Measurements from ENCODE around the gene SPHK2.
"Not testable (repeated sequence)": the region's sequence is repeated elsewhere in the genome, so short reads cannot be mapped to it uniquely, and the experiment has no call there.

SPHK2 gene

DNA sequence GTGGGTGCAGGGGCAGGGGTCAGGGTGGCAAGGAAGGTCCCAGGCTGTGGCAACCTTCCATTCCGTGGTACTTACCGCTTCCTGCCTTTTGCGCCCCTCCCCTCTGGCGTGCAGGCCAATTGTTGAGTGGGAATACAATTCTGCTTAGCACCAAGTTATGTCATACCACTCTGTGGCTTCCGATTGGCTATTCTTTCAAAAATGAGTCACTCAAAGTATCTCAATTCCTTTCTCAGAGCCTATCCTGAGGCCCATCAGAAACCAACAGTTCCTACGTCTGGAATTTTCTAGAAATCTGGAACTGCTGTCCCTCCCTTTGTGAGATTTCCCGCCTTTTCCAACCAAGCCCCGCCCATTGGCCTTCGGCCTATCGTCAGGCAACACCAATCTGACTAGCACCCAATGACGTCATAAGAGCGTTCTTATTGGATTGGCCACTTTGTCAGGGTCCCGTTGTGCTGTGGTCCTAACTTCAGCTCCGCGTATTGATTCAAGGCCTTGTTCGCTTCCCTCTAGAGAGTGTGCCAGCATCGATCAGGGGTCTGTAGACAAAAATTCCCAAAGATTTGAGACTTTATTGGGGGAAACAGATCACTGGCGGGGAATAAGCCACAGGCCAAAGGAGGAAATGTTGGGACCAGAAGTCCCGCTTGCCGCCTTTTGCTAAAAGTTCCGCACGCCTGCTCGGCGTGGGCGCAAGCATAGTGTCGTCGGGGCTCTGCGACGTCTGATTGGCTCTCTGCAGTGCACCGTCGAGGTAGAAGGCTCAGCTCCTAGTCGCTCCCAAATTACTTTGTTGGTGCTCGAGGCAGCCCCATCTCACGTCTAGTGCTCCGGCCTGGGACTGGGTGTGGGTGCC lies 41.8 kb downstream of the SPHK2 start:
- DNase-seq (ENCODE audit: low read depth in 2 of 2): peak; percentile 50 to 58

DNA sequence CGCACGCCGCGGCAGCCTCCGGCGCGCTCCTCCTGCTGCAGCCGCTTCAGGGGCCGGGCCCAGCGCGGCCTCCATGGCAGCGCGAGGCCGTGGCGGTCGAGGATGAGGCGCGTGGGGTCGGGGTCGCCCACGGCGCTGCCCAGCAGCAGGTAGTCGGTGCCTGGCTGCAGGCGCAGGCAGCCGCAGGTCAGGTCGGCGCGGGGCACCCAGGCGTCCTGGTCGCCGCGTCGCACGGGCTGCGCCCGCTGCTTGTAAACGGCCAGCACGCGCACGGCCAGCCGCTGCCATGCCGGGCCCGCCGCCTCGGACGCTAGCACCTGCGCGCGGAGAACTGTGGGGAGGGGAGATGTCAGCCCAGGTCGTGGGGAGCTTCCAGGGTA lies 42.4 kb downstream of the SPHK2 start:
- DNase-seq (ENCODE audit: low read depth in 2 of 2): no peak

DNA sequence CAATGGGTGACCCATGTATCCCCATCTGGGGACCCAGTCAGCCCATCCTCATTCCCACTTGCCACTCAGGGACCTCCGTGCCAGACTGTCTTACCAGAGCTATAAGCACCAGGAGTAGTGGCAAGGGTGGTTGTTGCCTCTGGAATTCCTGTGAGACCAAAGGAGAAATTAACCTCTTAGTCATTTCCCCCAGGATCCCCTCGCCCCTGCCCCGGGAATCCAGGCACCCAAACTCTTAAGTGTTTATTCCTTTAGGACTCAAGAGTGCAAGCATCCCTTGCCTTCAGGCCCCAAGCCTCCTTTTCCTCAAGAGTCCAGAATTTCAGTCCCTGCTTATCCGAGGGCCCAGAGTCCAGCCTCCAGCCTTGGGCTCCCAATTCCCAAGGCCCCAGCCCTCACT lies 44.4 kb downstream of the SPHK2 start:
- no peak for DNase-seq (ENCODE audit: low read depth in 2 of 2)

DNA sequence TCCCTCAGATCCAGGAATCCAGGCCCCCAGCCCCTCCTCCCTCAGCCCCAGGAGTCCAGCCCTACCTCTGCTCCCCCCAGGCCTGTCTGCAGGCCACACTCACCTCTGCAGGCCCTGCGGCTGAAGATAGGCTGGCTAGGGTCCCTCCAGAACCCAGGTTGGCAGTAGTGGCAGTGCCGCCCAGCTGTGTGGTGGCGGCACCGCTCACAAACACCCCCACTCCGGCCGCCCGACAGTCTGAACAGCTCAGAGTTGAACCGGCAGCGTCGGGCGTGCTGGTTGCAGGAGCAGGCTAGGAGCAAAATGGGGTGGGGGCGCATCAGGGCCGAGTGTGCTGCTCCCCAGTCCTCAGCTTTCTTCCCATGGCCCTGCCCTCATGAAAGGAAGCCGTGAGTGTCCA lies 45.2 kb downstream of the SPHK2 start:
- no peak for DNase-seq (ENCODE audit: low read depth in 2 of 2)

DNA sequence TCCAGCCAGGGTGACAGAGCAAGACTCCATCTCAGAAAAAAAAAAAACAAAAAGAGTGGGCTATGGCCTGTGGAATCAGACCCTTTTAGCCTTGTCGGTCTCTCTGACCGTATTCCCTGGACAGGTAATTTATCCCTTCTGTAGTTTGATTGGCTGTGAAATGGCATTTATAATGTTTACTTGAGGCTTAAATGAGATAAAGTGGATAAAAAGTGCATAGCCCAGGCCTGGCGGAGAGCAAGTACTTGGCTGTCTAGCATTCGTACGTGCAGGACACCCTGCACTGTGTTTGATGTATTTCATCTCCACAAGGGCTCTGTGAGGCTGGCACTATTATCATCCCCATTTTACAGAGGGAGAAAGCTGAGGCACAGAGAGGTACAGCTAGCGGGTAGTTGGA lies 46.5 kb downstream of the SPHK2 start:
- DNase-seq (ENCODE audit: low read depth in 2 of 2): no peak

DNA sequence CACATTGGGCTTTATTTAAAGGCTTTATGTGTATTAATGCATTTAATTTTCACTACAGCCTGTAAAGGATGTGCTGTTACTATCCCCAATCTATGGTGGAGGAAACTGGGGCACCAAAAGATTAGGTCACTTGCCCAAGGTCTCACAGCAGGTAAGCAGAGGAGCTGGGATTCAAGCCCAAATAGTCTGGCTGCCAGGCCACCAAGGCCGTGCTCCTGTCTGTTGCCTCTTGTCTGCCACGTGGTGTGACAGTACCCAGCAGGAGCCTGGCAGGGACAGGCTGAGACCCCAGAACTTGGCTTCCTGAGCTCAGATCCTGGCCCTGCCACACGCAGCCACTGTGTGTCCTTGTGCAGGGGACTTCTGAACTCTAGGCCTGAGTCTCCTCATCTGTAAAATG lies 49.0 kb downstream of the SPHK2 start:
- DNase-seq (ENCODE audit: low read depth in 2 of 2): no peak

DNA sequence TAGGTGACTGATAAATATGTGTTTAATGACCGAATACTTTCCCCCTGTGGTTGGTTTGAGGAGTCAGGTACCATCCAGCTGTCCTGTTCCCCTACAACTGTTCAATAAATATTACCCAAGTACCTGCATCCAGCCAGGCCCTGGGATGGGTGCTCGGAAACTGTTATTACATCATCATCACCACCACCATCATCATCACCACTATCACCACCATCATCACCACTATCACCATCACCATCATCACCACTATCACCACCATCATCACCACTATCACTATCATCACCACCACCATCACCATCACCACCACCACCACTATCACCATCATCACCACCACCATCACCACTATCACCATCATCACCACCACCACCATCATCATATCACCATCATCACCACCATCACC lies 49.5 kb downstream of the SPHK2 start:
- no peak for DNase-seq (ENCODE audit: low read depth in 2 of 2)

DNA sequence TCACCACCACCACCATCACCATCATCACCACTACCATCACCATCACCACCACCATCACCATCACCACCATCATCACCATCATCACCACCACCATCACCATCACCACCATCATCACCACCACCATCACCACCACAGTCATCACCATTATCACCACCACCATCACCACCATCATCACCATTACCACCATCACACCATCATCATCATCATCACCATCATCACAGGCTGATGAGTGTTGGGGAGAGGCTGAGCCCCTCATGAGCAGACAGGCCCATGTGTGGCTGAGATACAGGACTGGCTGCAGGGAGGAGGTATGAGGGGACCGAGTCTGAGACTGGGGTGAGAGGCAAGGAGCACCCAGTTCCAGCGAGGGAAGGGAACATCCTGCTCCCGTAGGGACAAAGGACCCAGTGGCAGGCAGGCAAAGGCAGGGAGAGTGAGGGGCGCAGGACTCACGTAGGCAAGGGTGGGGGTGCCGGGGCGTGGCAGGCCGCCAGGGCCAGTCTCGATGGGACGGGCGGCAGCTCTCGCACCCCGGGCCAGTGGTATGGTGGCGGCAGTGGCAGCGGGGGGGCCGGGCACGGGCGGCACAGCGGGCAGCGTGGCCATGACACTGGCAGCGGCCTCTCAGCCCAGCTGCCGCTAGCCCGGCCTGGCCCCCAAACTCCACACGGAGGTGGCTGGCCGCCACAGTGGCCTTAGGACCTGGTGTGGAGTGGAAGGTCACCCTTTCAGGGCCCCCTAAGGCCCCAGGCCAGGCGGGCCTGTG lies 50.8 kb downstream of the SPHK2 start:
- DNase-seq (ENCODE audit: low read depth in 2 of 2): no peak

DNA sequence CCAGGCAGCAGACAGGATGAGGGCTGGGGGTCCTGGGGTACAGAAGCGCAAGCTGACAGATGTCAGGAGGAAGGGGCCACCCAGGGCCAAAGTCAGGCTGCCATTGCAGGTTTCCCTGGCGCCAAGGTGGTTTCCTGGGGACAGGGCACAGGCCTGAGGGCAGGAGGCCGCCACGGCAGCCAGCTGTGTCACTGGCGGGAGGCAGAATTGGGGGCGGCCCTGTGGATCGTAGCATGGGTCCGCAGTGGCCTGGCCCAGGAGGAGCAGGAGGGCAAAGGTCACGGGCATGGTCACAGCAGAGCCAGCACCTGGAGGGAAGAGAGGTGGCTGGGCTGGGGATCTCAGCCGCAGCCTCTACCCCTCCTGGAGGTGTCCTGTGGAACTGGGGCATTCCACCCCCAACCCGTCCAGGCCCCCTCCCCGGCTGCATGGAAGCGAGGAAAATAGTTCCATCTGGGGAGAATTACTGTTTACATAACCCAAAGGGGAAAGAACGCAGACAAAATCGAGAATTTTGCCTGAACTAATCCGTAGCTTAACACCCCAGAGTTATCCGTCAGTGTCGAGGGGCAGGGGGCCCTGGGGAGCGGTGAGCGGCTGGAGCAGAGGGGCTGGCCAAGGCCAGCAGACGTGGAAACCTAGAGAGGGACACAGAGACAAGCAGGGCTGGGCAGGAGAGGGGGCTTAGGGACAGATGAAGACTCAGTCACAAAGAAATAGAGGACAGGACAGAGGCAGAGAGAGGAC lies 51.6 kb downstream of the SPHK2 start:
- DNase-seq (ENCODE audit: low read depth in 2 of 2): no peak

DNA sequence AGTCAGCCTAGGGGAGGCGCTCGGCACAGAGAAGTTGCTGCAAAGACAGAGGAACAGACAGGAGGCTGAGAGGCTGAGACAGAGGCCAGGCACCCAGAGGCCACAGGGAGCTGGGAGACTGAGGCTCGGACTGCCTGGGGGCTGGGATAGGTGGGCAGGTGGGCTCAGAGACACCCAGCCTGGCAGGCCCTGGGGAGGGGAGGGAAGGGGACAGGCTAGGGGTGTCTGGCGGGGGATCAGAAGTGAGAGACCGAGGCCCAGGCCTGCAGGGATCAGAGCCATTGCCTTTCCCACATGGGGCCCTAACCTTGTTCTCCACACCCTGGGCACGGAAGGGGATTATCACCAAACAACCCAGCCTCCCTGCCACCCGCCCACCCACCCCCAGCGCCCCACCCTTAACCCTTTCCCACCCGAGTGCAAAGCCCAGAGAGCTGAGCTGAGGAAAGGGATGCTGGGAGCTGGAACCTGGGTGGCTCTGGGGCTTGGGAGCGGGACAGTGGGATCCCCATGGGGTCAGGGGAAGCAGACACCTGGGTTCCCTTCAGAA lies 52.2 kb downstream of the SPHK2 start:
- DNase-seq (ENCODE audit: low read depth in 2 of 2): no peak

DNA sequence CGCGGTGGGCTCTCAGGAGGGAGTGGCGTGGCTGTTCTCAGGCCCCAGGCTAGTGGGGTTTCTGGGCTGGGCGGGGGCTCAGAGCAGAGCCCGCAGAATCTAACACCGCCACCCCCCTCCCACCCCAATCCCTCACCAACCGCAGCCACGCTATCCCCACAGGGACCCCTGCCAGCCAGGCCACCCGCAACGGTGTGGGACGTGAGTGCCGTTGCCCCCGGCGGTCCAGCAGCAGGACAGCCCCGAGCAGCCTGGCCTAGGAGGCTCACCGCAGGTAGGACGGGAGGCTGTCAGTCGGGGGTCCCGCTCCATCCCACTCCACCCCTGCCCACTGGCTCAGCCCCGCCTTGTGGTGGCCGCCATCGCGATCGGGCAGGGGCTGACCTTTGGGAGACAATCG lies 53.7 kb downstream of the SPHK2 start, which contains the start of gene NTN5:
Gene NTN5 (minus strand): TSS at position 24 of the 400 bp plus-strand sequence. CDS start 2,031 bp downstream, outside the sequence.
- no peak for DNase-seq (ENCODE audit: low read depth in 2 of 2)

DNA sequence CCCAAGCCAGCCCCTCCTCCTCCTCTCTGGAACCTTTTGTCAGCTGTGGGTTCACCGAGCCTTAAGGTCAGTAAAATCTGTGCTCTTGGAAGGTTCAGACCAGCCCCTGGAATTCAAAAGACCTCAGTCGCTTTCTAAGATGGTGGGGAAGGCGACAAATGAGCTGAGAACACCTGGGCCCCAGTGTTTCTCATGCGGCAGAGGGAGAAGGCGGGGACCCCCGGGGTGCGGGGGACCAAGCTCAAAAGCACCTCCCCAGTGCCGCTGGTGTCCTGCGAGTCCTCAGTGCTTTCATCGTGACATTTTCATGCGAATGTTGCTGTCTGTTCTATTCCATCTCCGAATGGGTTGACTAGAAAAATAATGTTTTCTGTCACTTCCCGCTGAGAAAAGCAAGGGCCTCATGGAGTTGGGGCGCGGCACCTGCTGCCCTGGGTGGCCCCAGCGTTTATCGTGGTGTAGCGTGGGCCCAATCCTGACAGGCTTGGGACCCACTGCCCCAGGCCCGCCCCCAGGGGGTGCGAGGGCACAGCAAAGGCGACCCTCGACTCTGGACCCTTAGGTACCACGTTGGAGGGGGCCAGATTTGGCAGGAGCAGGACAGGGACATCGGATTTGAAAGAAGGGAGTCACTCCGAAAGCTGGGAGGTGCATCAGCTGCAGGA lies 54.3 kb downstream of the SPHK2 start:
- DNase-seq (ENCODE audit: low read depth in 2 of 2): no peak

DNA sequence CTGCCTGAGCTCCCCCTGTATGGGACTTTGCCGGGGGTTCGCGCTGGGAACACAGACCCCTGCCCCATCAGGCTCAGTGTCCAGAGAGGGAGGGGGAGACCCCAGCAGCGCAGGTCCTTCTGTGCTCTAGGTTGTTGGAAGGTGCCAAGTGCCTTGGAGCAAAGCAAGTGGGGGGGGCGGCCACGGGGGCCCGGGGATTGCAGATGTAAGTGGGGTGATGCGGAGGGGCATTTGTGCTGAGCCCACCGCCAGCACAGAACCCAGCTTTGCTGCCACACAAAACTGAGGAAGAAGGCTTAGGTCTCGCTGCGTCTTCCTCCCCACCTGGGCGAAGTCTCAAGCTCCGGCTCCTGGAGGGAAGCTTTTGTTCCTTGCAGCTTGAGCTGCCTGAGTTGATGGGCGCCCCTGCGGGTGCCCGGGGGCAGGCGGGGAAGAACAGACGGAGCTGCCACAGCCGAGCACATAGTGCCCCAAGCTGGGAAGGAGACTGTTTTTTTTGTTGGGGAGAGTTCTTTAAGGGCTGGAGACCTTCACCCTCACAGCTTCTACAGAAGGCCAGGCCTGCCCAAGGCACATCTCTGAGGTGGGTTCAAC lies 55.0 kb downstream of the SPHK2 start:
- DNase-seq (ENCODE audit: low read depth in 2 of 2): no peak

DNA sequence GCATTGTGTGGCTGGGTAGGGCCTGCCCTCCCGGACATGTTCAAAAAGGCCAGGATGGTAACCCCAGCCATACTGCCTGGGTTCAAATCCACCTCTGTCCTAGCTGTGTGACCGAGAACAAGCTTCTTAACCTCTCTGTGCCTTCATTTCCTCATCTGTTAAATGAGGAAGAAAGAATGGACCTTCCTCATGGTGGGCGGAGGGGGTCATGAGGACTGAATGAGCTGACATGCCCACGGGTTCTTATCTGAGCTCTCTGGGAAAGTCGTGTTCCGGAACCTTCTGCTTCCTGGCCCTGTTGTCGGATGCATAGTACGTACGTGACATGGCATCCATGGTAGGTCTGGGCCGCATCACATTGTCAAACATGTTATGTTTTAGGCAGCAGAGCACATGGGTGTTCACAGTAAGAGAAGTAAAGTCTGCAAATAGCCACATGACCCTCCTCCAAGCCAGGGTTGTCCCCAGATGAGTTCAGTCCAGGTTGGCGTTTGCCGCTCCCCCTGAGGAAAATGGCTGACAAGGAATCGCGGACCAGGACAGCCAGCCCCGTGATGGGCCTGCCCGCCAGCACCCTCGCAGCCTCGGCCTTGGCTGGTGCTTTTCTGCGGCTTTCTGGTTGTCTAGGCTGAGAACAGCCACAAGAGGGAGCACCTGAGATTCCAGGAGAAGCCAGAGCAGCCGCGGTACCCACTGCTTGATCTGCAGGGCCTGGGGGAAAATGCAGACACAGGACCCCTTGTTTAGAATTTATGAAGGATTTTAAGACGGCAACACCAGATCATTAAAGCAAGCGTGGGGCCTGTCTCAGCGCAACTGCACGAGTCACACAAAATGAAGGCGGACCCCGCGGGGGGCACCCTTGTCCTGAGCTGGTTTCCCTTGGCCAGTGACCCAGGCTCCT lies 55.9 kb downstream of the SPHK2 start:
- DNase-seq (ENCODE audit: low read depth in 2 of 2): peak; percentile 41 to 48

DNA sequence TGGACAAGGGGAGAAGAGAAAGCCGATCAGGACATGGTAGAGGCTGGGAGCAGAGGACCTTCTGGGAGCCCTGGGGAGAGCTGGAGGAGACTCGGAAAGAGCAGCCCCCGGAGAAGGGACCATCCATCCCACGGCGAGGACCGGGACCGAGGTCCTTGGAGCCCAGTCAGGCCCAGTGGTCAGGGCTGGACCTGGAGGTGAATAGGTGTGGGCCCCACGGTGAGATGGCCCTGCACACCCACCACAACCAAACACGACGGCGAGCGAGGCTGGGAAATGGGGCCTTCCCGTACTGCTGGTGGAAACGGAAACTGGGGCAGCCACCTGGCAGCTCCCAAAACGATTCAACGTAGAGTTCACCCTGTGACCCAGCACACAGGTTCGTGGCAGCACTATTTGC lies 57.2 kb downstream of the SPHK2 start:
- no peak for DNase-seq (ENCODE audit: low read depth in 2 of 2)

DNA sequence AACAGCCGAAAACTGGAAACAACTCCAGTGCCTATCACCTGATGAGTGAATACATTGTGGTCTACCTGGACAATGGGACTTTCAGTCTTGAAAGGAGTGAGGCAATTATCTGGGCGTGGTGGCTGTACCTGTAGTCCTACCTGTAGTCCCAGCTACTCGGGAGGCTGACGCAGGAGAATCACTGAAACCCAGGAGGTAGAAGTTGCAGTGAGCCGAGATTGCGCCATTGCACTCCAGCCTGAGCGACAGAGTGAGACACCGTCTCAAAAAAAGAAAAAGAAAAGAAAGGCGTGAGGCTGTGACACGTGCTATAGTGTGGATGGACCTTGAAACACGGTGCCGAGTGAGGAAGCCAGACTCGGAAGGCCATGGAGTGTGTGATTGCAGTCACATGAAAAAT lies 57.6 kb downstream of the SPHK2 start:
- DNase-seq (ENCODE audit: low read depth in 2 of 2): no peak

DNA sequence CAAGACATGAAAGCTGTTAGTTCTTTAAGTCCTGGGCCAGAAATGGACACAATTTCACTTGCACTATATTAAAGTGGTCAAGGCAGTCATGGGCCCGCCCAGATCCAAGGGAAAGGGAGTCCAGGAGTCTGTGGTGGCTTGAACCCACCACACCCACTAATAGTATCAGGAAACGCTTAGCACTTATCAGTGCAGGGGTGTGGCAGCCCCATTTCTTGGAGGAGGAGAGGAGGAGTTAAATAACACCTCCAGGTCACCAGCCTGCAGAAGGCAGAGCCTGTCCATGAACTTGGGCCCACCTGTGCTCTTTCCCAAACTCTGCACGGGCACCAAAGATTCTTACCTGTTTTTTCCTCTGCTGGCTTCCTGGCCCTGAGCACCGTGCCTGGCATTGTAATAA lies 58.9 kb downstream of the SPHK2 start:
- DNase-seq (ENCODE audit: low read depth in 2 of 2): no peak

DNA sequence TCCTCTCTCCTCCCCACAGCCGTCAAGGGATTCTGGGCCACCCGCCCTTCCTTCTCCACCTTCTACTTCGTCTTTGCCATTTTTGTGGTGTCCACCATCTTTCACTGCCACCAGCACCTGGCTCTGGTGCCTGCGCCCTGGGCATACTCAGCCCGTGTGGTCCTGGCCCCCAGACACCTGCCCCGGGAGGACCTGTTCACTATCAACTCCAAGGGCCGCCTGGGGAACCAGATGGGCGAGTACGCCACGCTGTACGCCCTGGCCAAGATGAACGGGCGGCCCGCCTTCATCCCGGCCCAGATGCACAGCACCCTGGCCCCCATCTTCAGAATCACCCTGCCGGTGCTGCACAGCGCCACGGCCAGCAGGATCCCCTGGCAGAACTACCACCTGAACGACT lies 60.7 kb downstream of the SPHK2 start:
- not testable (repeated sequence) for DNase-seq (ENCODE audit: low read depth in 2 of 2)

All from stimulated activated CD8-positive, alpha-beta memory T cell treated with anti-CD3 and anti-CD28 coated beads, Interleukin-2, amount 100 ng/mL, for 1 hour (primary cell).